ENCODE data around the gene TNK1. TPM values are rescaled to one million over a fixed set of nuclear protein-coding genes. Genes with fewer than 3 reads are reported as not detected.

TNK1 gene
- total RNA-seq, 1 experiment from 2014 or later: 6.1 TPM

- Histone ChIP-seq H3K9me3 (no peaks in the 10 kb centered on the region), H3K4me1 (no peaks in the 10 kb centered on the region), H3K36me3 (ENCODE audit: control insufficient read depth, insufficient read depth, low read length) (no peaks in the 10 kb centered on the region), H3K27me3 (replicated peaks; ENCODE audit: control insufficient read depth, insufficient read depth, low read length) (no peaks in the 10 kb centered on the region), H3K4me3 (ENCODE audit: low read depth, low read length) (peak overlapping the region; percentile 55)
- peak overlapping the region; percentile 2 for H3K27ac Mint-ChIP-seq (ENCODE audit: unreplicated experiment)
- ChIA-PET CTCF (interaction anchor here (1.7 kb wide), 1 partner anchor 24 kb away, joined by 7 read pairs; the partner anchor contains the start of gene TMEM256), POLR2A (interaction anchor here (0.6 to 1.3 kb wide), 2 partner anchors 23 to 130 kb away, joined by 4 to 11 read pairs; partner anchors contain the start of gene TMEM256)
- H3K4me3 Mint-ChIP-seq (ENCODE audit: unreplicated experiment): peak overlapping the region; percentile 80
- no peaks in the 10 kb centered on the region for H3K27me3 Mint-ChIP-seq (ENCODE audit: insufficient read depth, unreplicated experiment)
- H3K9me3 Mint-ChIP-seq (ENCODE audit: unreplicated experiment): no peaks in the 10 kb centered on the region
- peaks cover 5% of the 10 kb centered on the region for H3K36me3 Mint-ChIP-seq (ENCODE audit: insufficient read depth, unreplicated experiment)
- intact Hi-C loops (cut with micrococcal nuclease; ENCODE audit: unreplicated experiment): loop anchor here (1.0 kb wide), 1 partner anchor 24 kb away; the partner anchor contains the start of gene TMEM256
- H3K4me1 Mint-ChIP-seq (ENCODE audit: low read depth, unreplicated experiment): peaks cover 7% of the 10 kb centered on the region
- DNase-seq: peak in 1 of 2 experiments; percentile 13
- no TSS peak for BruUV-seq (replicated peaks)
- TF ChIP-seq CTCF (IDR thresholded peaks at IDR 0.05; ENCODE audit: insufficient read depth in 1 of 2, low read depth in 1 of 2, low read length in 1 of 2, severe bottlenecking in 1 of 2, unreplicated experiment in 1 of 2): no peak
These were observed 568 bp upstream of the TNK1 start for GRCh38 chr17:7380321-7380720.

- H3K4me1 ChIP-seq: no peaks in the 10 kb centered on the region
- BruUV-seq (replicated peaks): no TSS peak
- H3K9me3 ChIP-seq: no peaks in the 10 kb centered on the region
- H3K4me3 Mint-ChIP-seq (ENCODE audit: unreplicated experiment): no peak overlapping the region
- ChIA-PET POLR2A (no interaction called here), CTCF (no interaction called here)
- peaks cover 7% of the 10 kb centered on the region for H3K4me1 Mint-ChIP-seq (ENCODE audit: low read depth, unreplicated experiment)
- H3K9me3 Mint-ChIP-seq (ENCODE audit: unreplicated experiment): no peaks in the 10 kb centered on the region
- DNase-seq: no peak
- intact Hi-C loops (cut with micrococcal nuclease; ENCODE audit: unreplicated experiment): no loop called here
- H3K4me3 ChIP-seq (ENCODE audit: low read depth, low read length): no peak overlapping the region
- no peak for TF ChIP-seq CTCF (IDR thresholded peaks at IDR 0.05; ENCODE audit: insufficient read depth in 1 of 2, low read depth in 1 of 2, low read length in 1 of 2, severe bottlenecking in 1 of 2, unreplicated experiment in 1 of 2)
- H3K27ac Mint-ChIP-seq (ENCODE audit: unreplicated experiment): no peak overlapping the region
- peaks cover 5% of the 10 kb centered on the region for H3K36me3 Mint-ChIP-seq (ENCODE audit: insufficient read depth, unreplicated experiment)
- H3K36me3 ChIP-seq (ENCODE audit: control insufficient read depth, insufficient read depth, low read length): no peaks in the 10 kb centered on the region
- H3K27me3 ChIP-seq (replicated peaks; ENCODE audit: control insufficient read depth, insufficient read depth, low read length): no peaks in the 10 kb centered on the region
- no peaks in the 10 kb centered on the region for H3K27me3 Mint-ChIP-seq (ENCODE audit: insufficient read depth, unreplicated experiment)
These were observed 2.0 kb downstream of the TNK1 start for GRCh38 chr17:7382901-7383300.

GRCh38 chr17:7383371-7383741 lies 2.5 kb downstream of the TNK1 start:
- Histone ChIP-seq H3K4me1 (no peaks in the 10 kb centered on the region), H3K36me3 (ENCODE audit: control insufficient read depth, insufficient read depth, low read length) (no peaks in the 10 kb centered on the region), H3K9me3 (no peaks in the 10 kb centered on the region), H3K27me3 (replicated peaks; ENCODE audit: control insufficient read depth, insufficient read depth, low read length) (no peaks in the 10 kb centered on the region), H3K4me3 (ENCODE audit: low read depth, low read length) (no peak overlapping the region)
- Mint-ChIP-seq H3K27me3 (ENCODE audit: insufficient read depth, unreplicated experiment) (no peaks in the 10 kb centered on the region), H3K27ac (ENCODE audit: unreplicated experiment) (no peak overlapping the region), H3K9me3 (ENCODE audit: unreplicated experiment) (no peaks in the 10 kb centered on the region), H3K4me3 (ENCODE audit: unreplicated experiment) (no peak overlapping the region), H3K4me1 (ENCODE audit: low read depth, unreplicated experiment) (peaks cover 7% of the 10 kb centered on the region), H3K36me3 (ENCODE audit: insufficient read depth, unreplicated experiment) (peaks cover 5% of the 10 kb centered on the region)
- no TSS peak for BruUV-seq (replicated peaks)
- intact Hi-C loops (cut with micrococcal nuclease; ENCODE audit: unreplicated experiment): no loop called here
- DNase-seq: no peak
- ChIA-PET POLR2A (no interaction called here), CTCF (no interaction called here)
- no peak for TF ChIP-seq CTCF (IDR thresholded peaks at IDR 0.05; ENCODE audit: insufficient read depth in 1 of 2, low read depth in 1 of 2, low read length in 1 of 2, severe bottlenecking in 1 of 2, unreplicated experiment in 1 of 2)

Measured in Caco-2 (cell line).